SK-N-SH treated with all-trans-retinoic acid at 6 μM for 48 hours (cell line): ENCODE results near the gene MAP3K1.

Experiments used
- RARB ChIP-seq: fragments of 250-450 bp; sonication (Bioruptor Pico); IDR thresholded peaks from 2 replicates; pipeline ENCODE4 v1.8.0; 2021; ENCODE audit warnings: mild to moderate bottlenecking, moderate library complexity
- TCF4 ChIP-seq: fragments of 250-450 bp; sonication (Bioruptor Pico); IDR thresholded peaks from 2 replicates; pipeline ENCODE4 v1.8.0; 2021; ENCODE audit warnings: mild to moderate bottlenecking, moderate library complexity, borderline replicate concordance
- ZNF8 ChIP-seq: fragments of 450-650 bp; formaldehyde crosslinking; IDR thresholded peaks from 2 replicates; pipeline ENCODE4 v1.5.0; 2020; ENCODE audit warnings: mild to moderate bottlenecking, moderate library complexity
- TF ChIP-seq, protein P1 (sequence below): fragments of 250-450 bp; sonication (Bioruptor Pico); IDR thresholded peaks from 2 replicates; pipeline ENCODE4 v1.8.0; 2020; ENCODE audit warnings: mild to moderate bottlenecking, moderate library complexity, borderline replicate concordance
- TF ChIP-seq, protein P2 (sequence below): fragments of 250-450 bp; sonication (Bioruptor Pico); IDR thresholded peaks from 2 replicates; pipeline ENCODE4 v1.5.1; 2021; ENCODE audit warnings: mild to moderate bottlenecking, moderate library complexity

DNA sequence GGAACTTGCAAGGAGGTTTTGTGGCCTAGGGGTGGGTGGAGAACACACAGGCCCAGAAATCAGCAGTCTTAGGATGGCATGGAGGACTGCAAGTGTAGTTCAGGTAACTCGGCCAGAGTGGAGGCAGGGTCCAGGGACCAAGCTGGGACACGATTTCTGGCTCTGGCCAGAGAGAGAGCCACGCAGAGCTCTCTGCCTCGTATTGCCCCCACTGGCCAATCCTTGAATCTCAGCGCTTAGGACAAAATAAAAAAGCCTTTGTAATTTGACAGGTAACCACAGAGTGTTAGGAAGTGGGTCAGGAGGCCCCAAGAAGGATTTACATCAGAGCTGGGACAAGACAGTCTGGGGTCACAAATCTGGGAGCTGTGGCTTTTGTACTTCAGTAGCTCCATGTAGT, 11.7 kb downstream of the MAP3K1 start:
- TF ChIP-seq TCF4 (CRISPR knock-in tag) (no peak), ZNF8 (CRISPR knock-in tag) (no peak), RARB (CRISPR knock-in tag) (no peak)
- TF ChIP-seq, protein P1, sequence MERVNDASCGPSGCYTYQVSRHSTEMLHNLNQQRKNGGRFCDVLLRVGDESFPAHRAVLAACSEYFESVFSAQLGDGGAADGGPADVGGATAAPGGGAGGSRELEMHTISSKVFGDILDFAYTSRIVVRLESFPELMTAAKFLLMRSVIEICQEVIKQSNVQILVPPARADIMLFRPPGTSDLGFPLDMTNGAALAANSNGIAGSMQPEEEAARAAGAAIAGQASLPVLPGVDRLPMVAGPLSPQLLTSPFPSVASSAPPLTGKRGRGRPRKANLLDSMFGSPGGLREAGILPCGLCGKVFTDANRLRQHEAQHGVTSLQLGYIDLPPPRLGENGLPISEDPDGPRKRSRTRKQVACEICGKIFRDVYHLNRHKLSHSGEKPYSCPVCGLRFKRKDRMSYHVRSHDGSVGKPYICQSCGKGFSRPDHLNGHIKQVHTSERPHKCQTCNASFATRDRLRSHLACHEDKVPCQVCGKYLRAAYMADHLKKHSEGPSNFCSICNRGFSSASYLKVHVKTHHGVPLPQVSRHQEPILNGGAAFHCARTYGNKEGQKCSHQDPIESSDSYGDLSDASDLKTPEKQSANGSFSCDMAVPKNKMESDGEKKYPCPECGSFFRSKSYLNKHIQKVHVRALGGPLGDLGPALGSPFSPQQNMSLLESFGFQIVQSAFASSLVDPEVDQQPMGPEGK (CRISPR knock-in tag) = no peak
- TF ChIP-seq, protein P2, sequence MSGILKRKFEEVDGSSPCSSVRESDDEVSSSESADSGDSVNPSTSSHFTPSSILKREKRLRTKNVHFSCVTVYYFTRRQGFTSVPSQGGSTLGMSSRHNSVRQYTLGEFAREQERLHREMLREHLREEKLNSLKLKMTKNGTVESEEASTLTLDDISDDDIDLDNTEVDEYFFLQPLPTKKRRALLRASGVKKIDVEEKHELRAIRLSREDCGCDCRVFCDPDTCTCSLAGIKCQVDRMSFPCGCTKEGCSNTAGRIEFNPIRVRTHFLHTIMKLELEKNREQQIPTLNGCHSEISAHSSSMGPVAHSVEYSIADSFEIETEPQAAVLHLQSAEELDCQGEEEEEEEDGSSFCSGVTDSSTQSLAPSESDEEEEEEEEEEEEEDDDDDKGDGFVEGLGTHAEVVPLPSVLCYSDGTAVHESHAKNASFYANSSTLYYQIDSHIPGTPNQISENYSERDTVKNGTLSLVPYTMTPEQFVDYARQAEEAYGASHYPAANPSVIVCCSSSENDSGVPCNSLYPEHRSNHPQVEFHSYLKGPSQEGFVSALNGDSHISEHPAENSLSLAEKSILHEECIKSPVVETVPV = no peak
